Measurements from ENCODE around the gene PTEN. TPM values are rescaled to one million over a fixed set of nuclear protein-coding genes. Genes with fewer than 3 reads are reported as not detected.

Gene PTEN
- total RNA-seq, 1 experiment from 2014 or later = 58.7 TPM

GRCh38 chr10:87873656-87874055, 10.2 kb downstream of the PTEN start:
- DNase-seq (ENCODE audit: low read depth, low spot score) (no peak), ATAC-seq (no peak)
- CTCF ChIA-PET = no interaction called here
- H2AFZ ChIP-seq (ENCODE audit: low read depth, low read length, poor library complexity, severe bottlenecking) = no peak overlapping the region
- H3K36me3 ChIP-seq (ENCODE audit: control insufficient read depth in 1 of 2, insufficient read depth in 2 of 2, low read length in 2 of 2) = no peaks in the 10 kb centered on the region
- POLR2A ChIA-PET = no interaction called here
- H4K20me1 ChIP-seq (ENCODE audit: insufficient read depth) = no peaks in the 10 kb centered on the region
- no peaks in the 10 kb centered on the region for H3K9me3 ChIP-seq (ENCODE audit: control insufficient read depth in 1 of 2, insufficient read depth in 1 of 2, low read depth in 1 of 2, low read length in 2 of 2)
- RAD21 ChIA-PET (ENCODE audit: low non-redundant PET in 1 of 2, low total read pairs in 2 of 2, uncharacterized antibody in 2 of 2, unreplicated experiment in 2 of 2) = no interaction called here
- peaks cover 95% of the 10 kb centered on the region for H3K79me2 ChIP-seq (ENCODE audit: insufficient read depth, low read length)
- no peaks in the 10 kb centered on the region for H3K27me3 ChIP-seq (ENCODE audit: insufficient read depth, low read length)
- BruUV-seq (replicated peaks) = no TSS peak
- no peak overlapping the region for H3K27ac ChIP-seq (ENCODE audit: low read depth, low read length)
- H3K4me3 ChIP-seq (replicated peaks in 1 of 2; ENCODE audit: low read depth in 1 of 2, low read length in 2 of 2) = no peak overlapping the region
- TF ChIP-seq FOSL1 (IDR thresholded peaks at IDR 0.05; ENCODE audit: low read depth) = no peak
- no peak for TF ChIP-seq MAX (IDR thresholded peaks at IDR 0.05)
- TF ChIP-seq, protein P1, sequence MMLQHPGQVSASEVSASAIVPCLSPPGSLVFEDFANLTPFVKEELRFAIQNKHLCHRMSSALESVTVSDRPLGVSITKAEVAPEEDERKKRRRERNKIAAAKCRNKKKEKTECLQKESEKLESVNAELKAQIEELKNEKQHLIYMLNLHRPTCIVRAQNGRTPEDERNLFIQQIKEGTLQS (IDR thresholded peaks at IDR 0.05) = no peak
- no peak for TF ChIP-seq CEBPB (IDR thresholded peaks at IDR 0.05; ENCODE audit: low read depth)
- no peak for TF ChIP-seq EZH2phosphoT487 (IDR thresholded peaks at IDR 0.05; ENCODE audit: borderline replicate concordance)
- no peak for TF ChIP-seq CBX3 (IDR thresholded peaks at IDR 0.05; ENCODE audit: low read depth)
- no peak for TF ChIP-seq ZFX (IDR thresholded peaks at IDR 0.05)
- TF ChIP-seq, protein P2, sequence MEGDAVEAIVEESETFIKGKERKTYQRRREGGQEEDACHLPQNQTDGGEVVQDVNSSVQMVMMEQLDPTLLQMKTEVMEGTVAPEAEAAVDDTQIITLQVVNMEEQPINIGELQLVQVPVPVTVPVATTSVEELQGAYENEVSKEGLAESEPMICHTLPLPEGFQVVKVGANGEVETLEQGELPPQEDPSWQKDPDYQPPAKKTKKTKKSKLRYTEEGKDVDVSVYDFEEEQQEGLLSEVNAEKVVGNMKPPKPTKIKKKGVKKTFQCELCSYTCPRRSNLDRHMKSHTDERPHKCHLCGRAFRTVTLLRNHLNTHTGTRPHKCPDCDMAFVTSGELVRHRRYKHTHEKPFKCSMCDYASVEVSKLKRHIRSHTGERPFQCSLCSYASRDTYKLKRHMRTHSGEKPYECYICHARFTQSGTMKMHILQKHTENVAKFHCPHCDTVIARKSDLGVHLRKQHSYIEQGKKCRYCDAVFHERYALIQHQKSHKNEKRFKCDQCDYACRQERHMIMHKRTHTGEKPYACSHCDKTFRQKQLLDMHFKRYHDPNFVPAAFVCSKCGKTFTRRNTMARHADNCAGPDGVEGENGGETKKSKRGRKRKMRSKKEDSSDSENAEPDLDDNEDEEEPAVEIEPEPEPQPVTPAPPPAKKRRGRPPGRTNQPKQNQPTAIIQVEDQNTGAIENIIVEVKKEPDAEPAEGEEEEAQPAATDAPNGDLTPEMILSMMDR (IDR thresholded peaks at IDR 0.05 in 2 of 3, conservative IDR thresholded peaks at IDR 0.05 in 1 of 3; ENCODE audit: borderline replicate concordance in 1 of 3, insufficient read depth in 1 of 3, low read depth in 2 of 3, low read length in 2 of 3) = no peak
- TF ChIP-seq ZBTB33 (IDR thresholded peaks at IDR 0.05; ENCODE audit: extremely low read depth, insufficient replicate concordance, low read length) = no peak
- no peak for TF ChIP-seq SRF (IDR thresholded peaks at IDR 0.05; ENCODE audit: low read depth)
- TF ChIP-seq ELF1 (IDR thresholded peaks at IDR 0.05; ENCODE audit: borderline replicate concordance, low read depth) = no peak
- TF ChIP-seq POLR2AphosphoS5 (IDR thresholded peaks at IDR 0.05; ENCODE audit: low read depth, low read length) = no peak
- no peak for TF ChIP-seq EZH2 (IDR thresholded peaks at IDR 0.05)
- no peak for TF ChIP-seq SIN3A (IDR thresholded peaks at IDR 0.05; ENCODE audit: low read depth)
- TF ChIP-seq YY1 (IDR thresholded peaks at IDR 0.05; ENCODE audit: extremely low read depth, insufficient replicate concordance, low read depth, low read length) = no peak
- TF ChIP-seq, protein P3, sequence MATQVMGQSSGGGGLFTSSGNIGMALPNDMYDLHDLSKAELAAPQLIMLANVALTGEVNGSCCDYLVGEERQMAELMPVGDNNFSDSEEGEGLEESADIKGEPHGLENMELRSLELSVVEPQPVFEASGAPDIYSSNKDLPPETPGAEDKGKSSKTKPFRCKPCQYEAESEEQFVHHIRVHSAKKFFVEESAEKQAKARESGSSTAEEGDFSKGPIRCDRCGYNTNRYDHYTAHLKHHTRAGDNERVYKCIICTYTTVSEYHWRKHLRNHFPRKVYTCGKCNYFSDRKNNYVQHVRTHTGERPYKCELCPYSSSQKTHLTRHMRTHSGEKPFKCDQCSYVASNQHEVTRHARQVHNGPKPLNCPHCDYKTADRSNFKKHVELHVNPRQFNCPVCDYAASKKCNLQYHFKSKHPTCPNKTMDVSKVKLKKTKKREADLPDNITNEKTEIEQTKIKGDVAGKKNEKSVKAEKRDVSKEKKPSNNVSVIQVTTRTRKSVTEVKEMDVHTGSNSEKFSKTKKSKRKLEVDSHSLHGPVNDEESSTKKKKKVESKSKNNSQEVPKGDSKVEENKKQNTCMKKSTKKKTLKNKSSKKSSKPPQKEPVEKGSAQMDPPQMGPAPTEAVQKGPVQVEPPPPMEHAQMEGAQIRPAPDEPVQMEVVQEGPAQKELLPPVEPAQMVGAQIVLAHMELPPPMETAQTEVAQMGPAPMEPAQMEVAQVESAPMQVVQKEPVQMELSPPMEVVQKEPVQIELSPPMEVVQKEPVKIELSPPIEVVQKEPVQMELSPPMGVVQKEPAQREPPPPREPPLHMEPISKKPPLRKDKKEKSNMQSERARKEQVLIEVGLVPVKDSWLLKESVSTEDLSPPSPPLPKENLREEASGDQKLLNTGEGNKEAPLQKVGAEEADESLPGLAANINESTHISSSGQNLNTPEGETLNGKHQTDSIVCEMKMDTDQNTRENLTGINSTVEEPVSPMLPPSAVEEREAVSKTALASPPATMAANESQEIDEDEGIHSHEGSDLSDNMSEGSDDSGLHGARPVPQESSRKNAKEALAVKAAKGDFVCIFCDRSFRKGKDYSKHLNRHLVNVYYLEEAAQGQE (IDR thresholded peaks at IDR 0.05; ENCODE audit: low read depth) = no peak
- no peak for TF ChIP-seq JUND (IDR thresholded peaks at IDR 0.05)
- H3K4me2 ChIP-seq (ENCODE audit: low read length) = no peak overlapping the region
- H3K9me2 ChIP-seq (ENCODE audit: insufficient read depth) = no peaks in the 10 kb centered on the region
- H3K9ac ChIP-seq (ENCODE audit: low read length) = no peak overlapping the region
- no peaks in the 10 kb centered on the region for H3K4me1 ChIP-seq (ENCODE audit: control insufficient read depth in 1 of 2, insufficient read depth in 2 of 2, low read length in 2 of 2)
- intact Hi-C loops (cut with micrococcal nuclease) = no loop called here
